ENCODE results near the gene GPR25. TPM values are rescaled to one million over a fixed set of nuclear protein-coding genes. Genes with fewer than 3 reads are reported as not detected.

Gene GPR25
- total and polyA plus RNA-seq, 10 of the 15 experiments (the other 5 are each of a cell fraction or from before 2014, with no cell fraction given): not detected

DNA sequence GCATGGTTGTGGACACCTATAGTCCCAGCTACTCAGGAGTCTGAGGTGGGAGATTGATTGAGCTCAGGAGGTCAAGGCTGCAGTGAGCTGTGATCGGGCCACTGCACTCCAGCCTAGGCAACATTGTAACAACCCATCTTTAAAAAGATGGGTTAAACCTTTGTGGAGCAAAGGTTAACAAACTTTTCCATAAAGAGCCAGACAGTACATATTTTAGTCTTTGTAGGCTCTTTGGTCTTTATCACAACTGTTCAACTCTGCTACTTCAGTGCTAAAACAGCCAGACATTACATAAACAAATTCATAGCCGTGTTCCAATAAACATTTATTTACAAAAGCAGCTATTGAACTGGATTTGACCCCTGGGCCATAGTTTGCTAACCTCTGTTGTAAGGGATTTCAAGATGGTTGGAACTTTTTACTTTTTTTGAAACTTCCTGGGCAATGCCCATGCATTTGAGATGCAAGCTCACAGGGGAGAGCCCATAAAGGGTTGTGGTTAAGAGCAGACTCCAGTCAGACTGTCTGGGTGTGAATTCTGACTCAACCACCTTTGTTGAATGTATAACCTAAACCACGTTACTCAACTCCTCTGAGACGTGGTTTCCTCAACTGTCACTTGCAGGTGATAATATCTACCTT, 32.8 kb downstream of the GPR25 start (continued):
- TF ChIP-seq, protein P1, sequence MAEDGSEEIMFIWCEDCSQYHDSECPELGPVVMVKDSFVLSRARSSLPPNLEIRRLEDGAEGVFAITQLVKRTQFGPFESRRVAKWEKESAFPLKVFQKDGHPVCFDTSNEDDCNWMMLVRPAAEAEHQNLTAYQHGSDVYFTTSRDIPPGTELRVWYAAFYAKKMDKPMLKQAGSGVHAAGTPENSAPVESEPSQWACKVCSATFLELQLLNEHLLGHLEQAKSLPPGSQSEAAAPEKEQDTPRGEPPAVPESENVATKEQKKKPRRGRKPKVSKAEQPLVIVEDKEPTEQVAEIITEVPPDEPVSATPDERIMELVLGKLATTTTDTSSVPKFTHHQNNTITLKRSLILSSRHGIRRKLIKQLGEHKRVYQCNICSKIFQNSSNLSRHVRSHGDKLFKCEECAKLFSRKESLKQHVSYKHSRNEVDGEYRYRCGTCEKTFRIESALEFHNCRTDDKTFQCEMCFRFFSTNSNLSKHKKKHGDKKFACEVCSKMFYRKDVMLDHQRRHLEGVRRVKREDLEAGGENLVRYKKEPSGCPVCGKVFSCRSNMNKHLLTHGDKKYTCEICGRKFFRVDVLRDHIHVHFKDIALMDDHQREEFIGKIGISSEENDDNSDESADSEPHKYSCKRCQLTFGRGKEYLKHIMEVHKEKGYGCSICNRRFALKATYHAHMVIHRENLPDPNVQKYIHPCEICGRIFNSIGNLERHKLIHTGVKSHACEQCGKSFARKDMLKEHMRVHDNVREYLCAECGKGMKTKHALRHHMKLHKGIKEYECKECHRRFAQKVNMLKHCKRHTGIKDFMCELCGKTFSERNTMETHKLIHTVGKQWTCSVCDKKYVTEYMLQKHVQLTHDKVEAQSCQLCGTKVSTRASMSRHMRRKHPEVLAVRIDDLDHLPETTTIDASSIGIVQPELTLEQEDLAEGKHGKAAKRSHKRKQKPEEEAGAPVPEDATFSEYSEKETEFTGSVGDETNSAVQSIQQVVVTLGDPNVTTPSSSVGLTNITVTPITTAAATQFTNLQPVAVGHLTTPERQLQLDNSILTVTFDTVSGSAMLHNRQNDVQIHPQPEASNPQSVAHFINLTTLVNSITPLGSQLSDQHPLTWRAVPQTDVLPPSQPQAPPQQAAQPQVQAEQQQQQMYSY (CRISPR knock-in tag; IDR thresholded peaks at IDR 0.05): no peak
- TF ChIP-seq, protein P2, sequence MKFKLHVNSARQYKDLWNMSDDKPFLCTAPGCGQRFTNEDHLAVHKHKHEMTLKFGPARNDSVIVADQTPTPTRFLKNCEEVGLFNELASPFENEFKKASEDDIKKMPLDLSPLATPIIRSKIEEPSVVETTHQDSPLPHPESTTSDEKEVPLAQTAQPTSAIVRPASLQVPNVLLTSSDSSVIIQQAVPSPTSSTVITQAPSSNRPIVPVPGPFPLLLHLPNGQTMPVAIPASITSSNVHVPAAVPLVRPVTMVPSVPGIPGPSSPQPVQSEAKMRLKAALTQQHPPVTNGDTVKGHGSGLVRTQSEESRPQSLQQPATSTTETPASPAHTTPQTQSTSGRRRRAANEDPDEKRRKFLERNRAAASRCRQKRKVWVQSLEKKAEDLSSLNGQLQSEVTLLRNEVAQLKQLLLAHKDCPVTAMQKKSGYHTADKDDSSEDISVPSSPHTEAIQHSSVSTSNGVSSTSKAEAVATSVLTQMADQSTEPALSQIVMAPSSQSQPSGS (IDR thresholded peaks at IDR 0.05; ENCODE audit: low read length): peak; percentile 28; the same call in 1 of the 2 replicates
- TF ChIP-seq EP300 (IDR thresholded peaks at IDR 0.05; ENCODE audit: borderline replicate concordance in 1 of 2, control insufficient read depth in 1 of 2, low read depth in 2 of 2, low read length in 2 of 2) (peak; percentile 58 to 80; a peak in 2 of 4 replicates), POLR2A (IDR thresholded peaks at IDR 0.05; ENCODE audit: low read depth, low read length) (no peak), JUND (IDR thresholded peaks at IDR 0.05; ENCODE audit: low read depth, low read length) (no peak), SIN3A (IDR thresholded peaks at IDR 0.05; ENCODE audit: low read depth, low read length) (no peak), BHLHE40 (IDR thresholded peaks at IDR 0.05; ENCODE audit: borderline replicate concordance in 1 of 2, low read depth in 2 of 2, low read length in 1 of 2) (peak in 1 of 2 experiments; percentile 65; a peak in 2 of 4 replicates)
- TF ChIP-seq, protein P3, sequence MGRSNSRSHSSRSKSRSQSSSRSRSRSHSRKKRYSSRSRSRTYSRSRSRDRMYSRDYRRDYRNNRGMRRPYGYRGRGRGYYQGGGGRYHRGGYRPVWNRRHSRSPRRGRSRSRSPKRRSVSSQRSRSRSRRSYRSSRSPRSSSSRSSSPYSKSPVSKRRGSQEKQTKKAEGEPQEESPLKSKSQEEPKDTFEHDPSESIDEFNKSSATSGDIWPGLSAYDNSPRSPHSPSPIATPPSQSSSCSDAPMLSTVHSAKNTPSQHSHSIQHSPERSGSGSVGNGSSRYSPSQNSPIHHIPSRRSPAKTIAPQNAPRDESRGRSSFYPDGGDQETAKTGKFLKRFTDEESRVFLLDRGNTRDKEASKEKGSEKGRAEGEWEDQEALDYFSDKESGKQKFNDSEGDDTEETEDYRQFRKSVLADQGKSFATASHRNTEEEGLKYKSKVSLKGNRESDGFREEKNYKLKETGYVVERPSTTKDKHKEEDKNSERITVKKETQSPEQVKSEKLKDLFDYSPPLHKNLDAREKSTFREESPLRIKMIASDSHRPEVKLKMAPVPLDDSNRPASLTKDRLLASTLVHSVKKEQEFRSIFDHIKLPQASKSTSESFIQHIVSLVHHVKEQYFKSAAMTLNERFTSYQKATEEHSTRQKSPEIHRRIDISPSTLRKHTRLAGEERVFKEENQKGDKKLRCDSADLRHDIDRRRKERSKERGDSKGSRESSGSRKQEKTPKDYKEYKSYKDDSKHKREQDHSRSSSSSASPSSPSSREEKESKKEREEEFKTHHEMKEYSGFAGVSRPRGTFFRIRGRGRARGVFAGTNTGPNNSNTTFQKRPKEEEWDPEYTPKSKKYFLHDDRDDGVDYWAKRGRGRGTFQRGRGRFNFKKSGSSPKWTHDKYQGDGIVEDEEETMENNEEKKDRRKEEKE (IDR thresholded peaks at IDR 0.05): no peak
- TF ChIP-seq, protein P4, sequence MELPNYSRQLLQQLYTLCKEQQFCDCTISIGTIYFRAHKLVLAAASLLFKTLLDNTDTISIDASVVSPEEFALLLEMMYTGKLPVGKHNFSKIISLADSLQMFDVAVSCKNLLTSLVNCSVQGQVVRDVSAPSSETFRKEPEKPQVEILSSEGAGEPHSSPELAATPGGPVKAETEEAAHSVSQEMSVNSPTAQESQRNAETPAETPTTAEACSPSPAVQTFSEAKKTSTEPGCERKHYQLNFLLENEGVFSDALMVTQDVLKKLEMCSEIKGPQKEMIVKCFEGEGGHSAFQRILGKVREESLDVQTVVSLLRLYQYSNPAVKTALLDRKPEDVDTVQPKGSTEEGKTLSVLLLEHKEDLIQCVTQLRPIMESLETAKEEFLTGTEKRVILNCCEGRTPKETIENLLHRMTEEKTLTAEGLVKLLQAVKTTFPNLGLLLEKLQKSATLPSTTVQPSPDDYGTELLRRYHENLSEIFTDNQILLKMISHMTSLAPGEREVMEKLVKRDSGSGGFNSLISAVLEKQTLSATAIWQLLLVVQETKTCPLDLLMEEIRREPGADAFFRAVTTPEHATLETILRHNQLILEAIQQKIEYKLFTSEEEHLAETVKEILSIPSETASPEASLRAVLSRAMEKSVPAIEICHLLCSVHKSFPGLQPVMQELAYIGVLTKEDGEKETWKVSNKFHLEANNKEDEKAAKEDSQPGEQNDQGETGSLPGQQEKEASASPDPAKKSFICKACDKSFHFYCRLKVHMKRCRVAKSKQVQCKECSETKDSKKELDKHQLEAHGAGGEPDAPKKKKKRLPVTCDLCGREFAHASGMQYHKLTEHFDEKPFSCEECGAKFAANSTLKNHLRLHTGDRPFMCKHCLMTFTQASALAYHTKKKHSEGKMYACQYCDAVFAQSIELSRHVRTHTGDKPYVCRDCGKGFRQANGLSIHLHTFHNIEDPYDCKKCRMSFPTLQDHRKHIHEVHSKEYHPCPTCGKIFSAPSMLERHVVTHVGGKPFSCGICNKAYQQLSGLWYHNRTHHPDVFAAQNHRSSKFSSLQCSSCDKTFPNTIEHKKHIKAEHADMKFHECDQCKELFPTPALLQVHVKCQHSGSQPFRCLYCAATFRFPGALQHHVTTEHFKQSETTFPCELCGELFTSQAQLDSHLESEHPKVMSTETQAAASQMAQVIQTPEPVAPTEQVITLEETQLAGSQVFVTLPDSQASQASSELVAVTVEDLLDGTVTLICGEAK (IDR thresholded peaks at IDR 0.05; ENCODE audit: borderline replicate concordance): no peak
